RWPE1 (cell line): ENCODE measurements around the gene ARVCF.

Experiments used
- CTCF ChIA-PET: fragments of 350-600 bp; sonication (Branson Sonifier 250); formaldehyde crosslinking; extraction: SDS; loops from one replicate; lab custom pipeline; 2021; lab: Yijun Ruan, JAX
- POLR2A ChIA-PET: fragments of 400-600 bp; formaldehyde crosslinking; extraction: SDS; loops from one replicate; lab custom pipeline; 2020; ENCODE audit warnings: antibody characterized with exemption; ENCODE audit not compliant: low non-redundant PET; lab: Yijun Ruan, JAX
- DNase-seq: peaks from one replicate; pipeline ENCODE4 v3.0.0; 2012; ENCODE audit warnings: low spot score
- H3K27ac ChIP-seq: fragments of 450-650 bp; 2 replicates; pipeline ENCODE4 v1.5.1; 2017
- TF ChIP-seq, protein P1 (sequence below): fragments of 450-650 bp; conservative IDR thresholded peaks from 2 replicates; pipeline ENCODE4 v1.5.1; 2017; ENCODE audit warnings: low read depth, mild to moderate bottlenecking

The ARVCF gene

DNA sequence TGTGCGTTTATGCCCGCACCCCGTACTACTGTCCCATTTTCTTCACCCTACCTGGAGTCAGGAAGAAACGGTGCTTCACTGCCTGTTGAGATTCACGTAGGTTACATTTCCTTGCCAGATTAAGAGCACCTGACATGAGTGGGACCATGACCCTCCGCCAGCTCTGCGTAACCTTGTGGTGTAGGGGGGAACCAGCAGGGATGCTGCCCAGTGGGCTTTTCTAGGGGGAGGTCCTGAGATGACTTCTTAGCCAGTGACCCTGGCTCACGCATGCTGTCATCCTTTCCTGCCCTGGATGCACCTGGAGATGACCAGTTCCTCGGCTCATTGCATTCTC lies 967 bp upstream of the ARVCF start:
- TF ChIP-seq, protein P1, sequence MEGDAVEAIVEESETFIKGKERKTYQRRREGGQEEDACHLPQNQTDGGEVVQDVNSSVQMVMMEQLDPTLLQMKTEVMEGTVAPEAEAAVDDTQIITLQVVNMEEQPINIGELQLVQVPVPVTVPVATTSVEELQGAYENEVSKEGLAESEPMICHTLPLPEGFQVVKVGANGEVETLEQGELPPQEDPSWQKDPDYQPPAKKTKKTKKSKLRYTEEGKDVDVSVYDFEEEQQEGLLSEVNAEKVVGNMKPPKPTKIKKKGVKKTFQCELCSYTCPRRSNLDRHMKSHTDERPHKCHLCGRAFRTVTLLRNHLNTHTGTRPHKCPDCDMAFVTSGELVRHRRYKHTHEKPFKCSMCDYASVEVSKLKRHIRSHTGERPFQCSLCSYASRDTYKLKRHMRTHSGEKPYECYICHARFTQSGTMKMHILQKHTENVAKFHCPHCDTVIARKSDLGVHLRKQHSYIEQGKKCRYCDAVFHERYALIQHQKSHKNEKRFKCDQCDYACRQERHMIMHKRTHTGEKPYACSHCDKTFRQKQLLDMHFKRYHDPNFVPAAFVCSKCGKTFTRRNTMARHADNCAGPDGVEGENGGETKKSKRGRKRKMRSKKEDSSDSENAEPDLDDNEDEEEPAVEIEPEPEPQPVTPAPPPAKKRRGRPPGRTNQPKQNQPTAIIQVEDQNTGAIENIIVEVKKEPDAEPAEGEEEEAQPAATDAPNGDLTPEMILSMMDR: no peak
- ChIA-PET CTCF (no interaction called here), POLR2A (no interaction called here)
- H3K27ac ChIP-seq: no peak overlapping the region
- DNase-seq: no peak

DNA sequence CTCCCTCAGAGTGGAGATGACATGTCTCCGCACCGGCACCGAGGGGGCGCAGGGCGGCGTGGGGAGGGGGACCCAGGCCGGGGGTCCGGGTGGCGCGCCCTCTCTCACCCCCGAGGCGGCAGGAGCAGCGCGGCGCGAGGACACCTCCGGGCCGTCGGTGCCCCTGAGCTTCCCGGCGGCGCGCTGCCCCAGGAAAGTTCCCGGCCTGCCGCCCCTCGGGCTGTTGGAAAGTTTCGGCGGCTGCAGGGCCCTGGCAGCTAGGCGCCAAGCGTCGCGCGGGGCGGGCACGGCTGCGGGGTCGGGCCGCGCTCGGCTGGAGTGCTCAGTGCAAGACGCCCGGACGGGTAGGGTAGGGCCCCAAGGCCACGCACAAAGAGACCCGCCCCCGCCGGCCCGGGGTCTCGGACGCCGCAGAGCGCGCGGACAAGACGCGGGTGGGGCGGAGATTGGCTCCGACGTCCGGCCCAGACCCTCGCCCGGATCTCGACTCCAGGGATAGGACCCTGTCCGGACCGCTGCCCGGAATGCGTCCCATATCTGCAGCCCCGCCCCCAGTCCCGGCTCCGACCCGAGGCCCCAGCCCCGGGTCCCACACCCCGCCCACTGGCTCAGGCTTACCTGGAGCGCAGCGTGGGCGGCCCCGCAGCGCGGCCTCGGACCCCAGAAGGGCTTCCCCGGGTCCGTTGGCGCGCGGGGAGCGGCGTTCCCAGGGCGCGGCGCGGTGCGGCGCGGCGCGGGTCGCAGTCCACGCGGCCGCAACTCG lies 471 bp downstream of the ARVCF start:
- ChIA-PET CTCF (no interaction called here), POLR2A (no interaction called here)
- DNase-seq: no peak
- TF ChIP-seq, protein P1: no peak
- no peak overlapping the region for H3K27ac ChIP-seq

- POLR2A ChIA-PET: no interaction called here
- H3K27ac ChIP-seq: no peak overlapping the region
These were observed 1.4 kb downstream of the ARVCF start for GRCh38 chr22:20015187-20015625.

DNA sequence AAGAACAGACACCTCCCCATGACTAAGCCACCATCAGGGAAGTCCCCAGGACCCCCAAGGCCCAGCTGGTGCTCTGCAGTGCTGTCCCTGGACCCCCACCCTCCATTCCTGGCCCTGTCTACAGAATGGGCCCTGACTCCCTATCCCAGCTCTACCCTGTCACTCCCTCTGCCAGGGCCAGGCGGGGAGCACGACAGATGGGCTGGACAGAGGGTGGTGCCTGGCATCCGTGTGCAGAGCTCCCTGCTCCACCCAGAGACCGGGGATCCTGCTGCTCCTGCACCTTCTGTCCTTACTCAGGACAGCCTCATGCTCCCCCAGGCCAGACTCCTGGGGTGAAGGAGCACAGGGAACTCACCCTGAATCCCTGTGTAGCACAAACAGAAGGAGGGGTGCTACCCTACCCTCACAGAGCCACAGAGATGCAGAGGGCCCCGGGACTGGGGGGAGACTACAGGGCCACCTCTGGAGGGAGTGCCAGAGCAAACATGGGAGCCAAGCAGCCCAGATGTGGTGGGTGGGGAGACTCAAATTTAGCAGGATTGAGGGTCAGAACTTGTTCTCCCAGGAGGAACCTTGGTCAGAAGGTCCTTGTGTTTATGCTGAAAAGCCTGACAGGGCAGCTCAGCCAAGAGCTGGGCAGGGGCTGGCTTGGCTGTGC lies 2.0 kb downstream of the ARVCF start:
- no peak overlapping the region for H3K27ac ChIP-seq
- TF ChIP-seq, protein P1: no peak
- POLR2A ChIA-PET: no interaction called here
- no peak for DNase-seq
- CTCF ChIA-PET: interaction anchor here (1.0 kb wide), 1 partner anchor 44 kb away, joined by 6 read pairs; no protein-coding TSS in a partner anchor

More at GRCh38 chr22:20015187-20015625, 1.4 kb downstream of the ARVCF start:
- CTCF ChIA-PET: interaction anchor here (1.0 kb wide), 1 partner anchor 45 kb away, joined by 6 read pairs; no protein-coding TSS in a partner anchor
- TF ChIP-seq, protein P1: no peak
- no peak for DNase-seq

DNA sequence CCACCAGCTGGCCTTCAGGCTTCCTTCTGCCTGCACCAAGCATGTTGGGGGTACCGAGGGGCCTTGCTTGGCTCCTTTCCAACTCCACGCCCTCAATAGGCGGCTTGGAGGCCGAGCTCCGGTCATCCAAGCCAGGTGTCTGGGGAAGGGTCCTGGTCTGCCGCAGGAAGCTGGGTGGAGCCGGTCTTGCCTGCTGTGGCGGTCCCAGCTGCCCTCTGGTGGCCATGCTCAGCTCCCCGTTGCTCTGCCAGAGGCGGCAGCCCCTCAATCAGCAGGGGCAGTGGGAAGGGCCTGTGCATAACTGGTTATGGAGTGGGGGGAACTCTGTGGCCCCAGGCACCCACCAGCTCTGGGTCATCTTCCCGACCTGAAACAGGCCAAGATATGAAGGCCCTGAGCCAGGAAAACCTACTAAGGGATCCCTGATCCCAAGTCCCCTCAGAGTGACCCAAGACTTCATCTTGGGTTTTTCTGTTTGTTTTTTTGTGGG lies 3.2 kb downstream of the ARVCF start:
- ChIA-PET CTCF (interaction anchor here (0.6 to 1.5 kb wide), 3 partner anchors 29 to 48 kb away, joined by 3 read pairs; no protein-coding TSS in a partner anchor), POLR2A (no interaction called here)
- TF ChIP-seq, protein P1: peak; percentile 71
- DNase-seq: no peak
- H3K27ac ChIP-seq: peak overlapping the region; percentile 9; the same call in 1 of the 2 replicates

DNA sequence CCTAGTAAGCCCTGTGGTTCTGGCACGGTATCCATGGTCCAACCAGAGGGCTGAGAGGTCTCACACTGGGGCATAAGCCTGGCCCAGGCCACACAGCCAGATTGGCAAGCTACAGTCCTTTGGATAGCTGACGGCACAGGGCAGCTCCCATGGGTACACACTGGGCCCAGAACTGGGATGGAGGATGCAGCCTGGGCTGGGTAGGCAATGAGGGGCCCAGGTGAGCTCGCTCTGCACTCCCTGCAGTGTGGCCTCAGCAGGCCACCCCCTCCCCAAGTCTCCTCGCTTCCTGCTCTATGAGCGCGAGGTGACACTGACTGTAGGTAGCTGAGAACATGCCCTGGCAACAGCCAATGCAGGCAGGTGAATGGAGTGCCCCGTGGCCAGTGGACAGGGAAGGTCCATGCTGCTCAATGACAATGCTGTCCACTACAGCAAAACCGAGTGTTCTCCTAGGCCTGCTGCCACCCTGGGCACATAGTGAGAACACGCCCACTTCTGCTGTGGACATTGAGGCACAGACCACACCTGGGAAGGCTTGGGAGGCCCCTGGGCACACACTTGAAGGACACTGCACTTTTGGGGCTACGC lies 3.8 kb downstream of the ARVCF start:
- peak overlapping the region; percentile 9; the same call in 1 of the 2 replicates for H3K27ac ChIP-seq
- POLR2A ChIA-PET: no interaction called here
- TF ChIP-seq, protein P1: no peak
- CTCF ChIA-PET: interaction anchor here (0.6 to 1.5 kb wide), 3 partner anchors 10 to 47 kb away, joined by 3 read pairs; no protein-coding TSS in a partner anchor
- DNase-seq: no peak
